ENCODE data around the gene FSD1. TPM values are rescaled to one million over a fixed set of nuclear protein-coding genes. Genes with fewer than 3 reads are reported as not detected.

Gene FSD1
- total RNA-seq, 2 donors from 2014 or later, result 0.98 to 2.4 TPM

DNA sequence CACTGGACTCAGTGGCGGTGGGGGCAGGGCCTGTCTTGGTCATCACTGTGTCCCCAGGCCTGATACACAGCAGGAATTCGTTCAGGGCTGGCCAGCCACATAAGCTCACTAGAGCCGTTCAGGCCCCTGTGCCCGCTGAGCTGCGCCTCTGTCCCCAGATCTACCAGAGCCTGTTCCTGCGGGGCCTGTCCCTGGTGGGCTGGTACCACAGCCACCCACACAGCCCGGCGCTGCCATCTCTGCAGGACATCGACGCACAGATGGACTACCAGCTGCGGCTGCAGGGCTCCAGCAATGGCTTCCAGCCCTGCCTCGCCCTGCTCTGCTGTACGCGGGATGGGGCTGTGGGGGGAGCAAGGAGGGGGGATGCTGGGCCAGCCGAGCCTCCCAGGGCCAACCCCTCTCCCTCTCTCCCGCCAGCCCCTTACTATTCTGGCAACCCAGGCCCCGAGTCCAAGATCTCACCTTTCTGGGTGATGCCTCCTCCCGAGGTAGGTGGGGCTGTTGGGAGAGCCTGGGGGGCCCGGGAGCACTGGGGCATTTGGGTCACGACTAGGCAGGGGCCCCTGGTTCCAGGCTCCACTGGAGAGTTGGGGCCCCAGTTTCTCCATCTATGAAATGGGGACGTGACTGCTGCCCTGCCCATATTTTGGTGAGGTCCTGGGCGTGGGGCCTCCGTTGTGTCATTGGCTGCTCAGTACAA lies 52.8 kb downstream of the FSD1 start:
- H3K27ac ChIP-seq, result no peak overlapping the region
- no peak overlapping the region for H3K9ac ChIP-seq (ENCODE audit: low read depth in 2 of 2, low read length in 2 of 2)
- H3K4me3 ChIP-seq, result no peak overlapping the region
- no peak for DNase-seq
- TF ChIP-seq, protein P1, sequence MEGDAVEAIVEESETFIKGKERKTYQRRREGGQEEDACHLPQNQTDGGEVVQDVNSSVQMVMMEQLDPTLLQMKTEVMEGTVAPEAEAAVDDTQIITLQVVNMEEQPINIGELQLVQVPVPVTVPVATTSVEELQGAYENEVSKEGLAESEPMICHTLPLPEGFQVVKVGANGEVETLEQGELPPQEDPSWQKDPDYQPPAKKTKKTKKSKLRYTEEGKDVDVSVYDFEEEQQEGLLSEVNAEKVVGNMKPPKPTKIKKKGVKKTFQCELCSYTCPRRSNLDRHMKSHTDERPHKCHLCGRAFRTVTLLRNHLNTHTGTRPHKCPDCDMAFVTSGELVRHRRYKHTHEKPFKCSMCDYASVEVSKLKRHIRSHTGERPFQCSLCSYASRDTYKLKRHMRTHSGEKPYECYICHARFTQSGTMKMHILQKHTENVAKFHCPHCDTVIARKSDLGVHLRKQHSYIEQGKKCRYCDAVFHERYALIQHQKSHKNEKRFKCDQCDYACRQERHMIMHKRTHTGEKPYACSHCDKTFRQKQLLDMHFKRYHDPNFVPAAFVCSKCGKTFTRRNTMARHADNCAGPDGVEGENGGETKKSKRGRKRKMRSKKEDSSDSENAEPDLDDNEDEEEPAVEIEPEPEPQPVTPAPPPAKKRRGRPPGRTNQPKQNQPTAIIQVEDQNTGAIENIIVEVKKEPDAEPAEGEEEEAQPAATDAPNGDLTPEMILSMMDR (IDR thresholded peaks at IDR 0.05), result no peak
- no peaks in the 10 kb centered on the region for H3K9me3 ChIP-seq
- H3K4me1 ChIP-seq, result no peaks in the 10 kb centered on the region
- no peaks in the 10 kb centered on the region for H3K27me3 ChIP-seq
- intact Hi-C loops (cut with DNase I), result no loop called here
- H3K36me3 ChIP-seq, result peaks cover 9% of the 10 kb centered on the region

- peaks cover 9% of the 10 kb centered on the region for H3K36me3 ChIP-seq
- DNase-seq, result no peak
- H3K9ac ChIP-seq (ENCODE audit: low read depth in 2 of 2, low read length in 2 of 2), result no peak overlapping the region
- no peak overlapping the region for H3K27ac ChIP-seq
- no peaks in the 10 kb centered on the region for H3K9me3 ChIP-seq
- H3K4me1 ChIP-seq, result no peaks in the 10 kb centered on the region
- intact Hi-C loops (cut with DNase I), result no loop called here
- no peaks in the 10 kb centered on the region for H3K27me3 ChIP-seq
- TF ChIP-seq, protein P1 (IDR thresholded peaks at IDR 0.05), result no peak
- no peak overlapping the region for H3K4me3 ChIP-seq
Observed at GRCh38 chr19:4357921-4358326, 53.5 kb downstream of the FSD1 start.

DNA sequence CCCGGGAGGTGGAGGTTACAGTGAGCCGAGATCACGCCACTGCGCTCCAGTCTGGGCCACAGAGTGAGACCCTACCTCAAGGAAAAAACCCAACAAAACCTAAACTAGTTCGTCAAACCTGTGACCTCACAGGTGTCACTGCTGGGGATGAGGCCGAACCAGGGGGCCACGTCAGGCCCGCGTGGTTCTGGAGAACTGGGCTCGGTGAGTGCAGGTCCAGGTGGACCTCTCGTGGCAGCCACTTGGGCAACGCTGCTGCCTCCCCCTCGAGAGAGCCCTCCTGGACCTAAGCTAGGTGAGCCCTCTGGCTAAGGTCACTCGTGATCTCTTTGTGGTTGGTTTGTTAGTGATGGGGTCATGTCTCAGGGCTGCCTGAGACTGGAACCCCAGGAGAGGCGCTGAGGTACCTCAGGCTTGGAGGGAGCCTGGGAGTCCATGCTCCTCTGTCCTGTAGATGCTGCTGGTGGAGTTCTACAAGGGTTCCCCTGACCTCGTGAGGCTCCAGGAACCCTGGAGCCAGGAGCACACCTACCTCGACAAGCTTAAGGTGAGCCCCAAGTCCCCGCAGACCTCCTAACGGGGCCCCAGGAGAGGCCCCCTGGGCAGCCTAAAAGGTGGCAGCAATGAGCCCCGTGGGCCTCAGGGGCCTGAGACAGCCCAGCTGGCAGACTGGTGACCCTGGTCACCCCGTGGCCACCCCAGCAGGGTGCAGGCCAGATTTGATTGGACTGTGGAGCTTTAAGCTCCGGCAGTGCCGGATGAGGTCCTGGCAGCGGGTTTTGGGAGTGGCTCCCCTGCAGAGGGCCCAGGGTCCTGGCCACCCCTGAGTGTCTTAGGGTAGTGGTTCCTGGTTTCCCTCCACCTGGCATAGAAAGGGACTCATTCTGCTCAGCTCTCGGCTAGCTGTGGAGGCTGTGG lies 54.6 kb downstream of the FSD1 start:
- intact Hi-C loops (cut with DNase I), result no loop called here
- TF ChIP-seq, protein P1 (IDR thresholded peaks at IDR 0.05), result no peak
- Histone ChIP-seq H3K27me3 (no peaks in the 10 kb centered on the region), H3K27ac (no peak overlapping the region), H3K4me1 (no peaks in the 10 kb centered on the region), H3K4me3 (no peak overlapping the region), H3K36me3 (peaks cover 15% of the 10 kb centered on the region), H3K9me3 (no peaks in the 10 kb centered on the region), H3K9ac (ENCODE audit: low read depth in 2 of 2, low read length in 2 of 2) (no peak overlapping the region)
- DNase-seq, result no peak

GRCh38 chr19:4359627-4360000 lies 55.2 kb downstream of the FSD1 start:
- H3K36me3 ChIP-seq, result peaks cover 15% of the 10 kb centered on the region
- no peak overlapping the region for H3K4me3 ChIP-seq
- H3K27me3 ChIP-seq, result no peaks in the 10 kb centered on the region
- no peak overlapping the region for H3K9ac ChIP-seq (ENCODE audit: low read depth in 2 of 2, low read length in 2 of 2)
- H3K4me1 ChIP-seq, result no peaks in the 10 kb centered on the region
- TF ChIP-seq, protein P1 (IDR thresholded peaks at IDR 0.05), result no peak
- intact Hi-C loops (cut with DNase I), result no loop called here
- DNase-seq, result no peak
- H3K27ac ChIP-seq, result no peak overlapping the region
- H3K9me3 ChIP-seq, result no peaks in the 10 kb centered on the region

DNA sequence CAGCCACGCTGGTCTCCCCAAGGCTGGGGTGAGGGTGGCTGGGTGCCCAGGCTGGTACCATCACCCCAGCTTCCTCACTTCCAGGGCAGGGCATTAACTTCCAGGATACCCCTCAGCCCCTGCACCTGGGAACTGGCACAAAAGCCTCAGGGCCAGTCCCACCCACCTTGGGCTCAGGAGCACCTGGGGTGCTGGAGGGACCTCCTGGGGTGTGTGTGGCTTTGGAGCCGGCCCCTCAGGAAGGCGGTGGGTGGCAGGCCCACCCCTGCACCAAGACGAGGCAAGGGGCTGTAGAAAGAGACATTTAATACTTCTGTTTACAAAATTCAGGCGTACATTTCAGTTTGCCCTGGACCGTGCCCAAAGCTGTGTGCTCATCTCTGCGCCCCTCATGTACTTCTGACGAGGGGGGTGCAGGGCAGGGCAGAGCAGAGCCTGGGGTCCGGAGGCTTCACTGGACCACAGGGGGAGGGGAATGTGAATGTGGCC lies 55.7 kb downstream of the FSD1 start:
- Histone ChIP-seq H3K9me3 (no peaks in the 10 kb centered on the region), H3K4me3 (no peak overlapping the region), H3K36me3 (peaks cover 15% of the 10 kb centered on the region), H3K27ac (no peak overlapping the region), H3K27me3 (no peaks in the 10 kb centered on the region), H3K4me1 (no peaks in the 10 kb centered on the region), H3K9ac (ENCODE audit: low read depth in 2 of 2, low read length in 2 of 2) (no peak overlapping the region)
- no peak for DNase-seq
- TF ChIP-seq, protein P1 (IDR thresholded peaks at IDR 0.05), result no peak
- intact Hi-C loops (cut with DNase I), result no loop called here
